GM18507 (cell line): Measurements from ENCODE around the gene CIAPIN1.
"Not testable (repeated sequence)": the region's sequence is repeated elsewhere in the genome, so short reads cannot be mapped to it uniquely, and the experiment has no call there.

Experiments used
- DNase-seq: peaks from one replicate; pipeline ENCODE4 v3.0.0; 2011; ENCODE audit warnings: low read depth; ENCODE audit not compliant: insufficient read length; ENCODE audit errors: extremely low spot score
- FAIRE-seq: peaks from 2 replicates; lab custom pipeline; 2011; peaks lifted over from hg19 to GRCh38; lab: Jason Lieb, UNC

The CIAPIN1 gene

DNA sequence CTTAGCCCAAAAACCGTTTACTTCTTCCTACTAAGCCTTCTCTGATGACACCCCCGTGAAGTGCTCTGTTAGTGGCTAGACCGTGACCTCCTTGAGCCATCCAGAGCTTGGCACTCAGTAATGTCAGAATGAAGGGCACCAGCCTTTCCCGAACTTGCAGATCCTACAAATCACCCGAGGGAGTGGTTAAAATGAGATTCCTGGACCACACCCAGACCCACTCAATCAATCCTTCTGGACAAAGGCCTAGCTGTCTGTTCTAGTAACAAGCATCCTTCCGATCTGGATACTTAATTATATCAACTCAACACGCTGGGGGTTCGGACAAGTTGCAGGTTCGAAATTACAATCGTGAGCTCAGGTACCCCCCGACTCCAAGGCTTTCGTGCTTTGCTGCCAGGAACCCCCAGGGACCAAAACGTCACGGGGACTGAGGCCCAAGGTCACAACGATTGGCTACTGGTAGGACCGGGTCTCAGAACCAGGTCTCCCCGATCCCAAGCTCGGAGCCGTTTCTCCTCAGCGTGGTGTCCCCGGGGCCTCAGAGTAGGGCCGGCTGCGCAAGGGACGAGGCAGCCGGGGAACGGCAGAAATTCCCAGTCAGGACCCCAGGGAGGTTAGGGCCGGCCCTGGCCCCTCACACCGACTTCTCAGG, 527 bp downstream of the CIAPIN1 start:
- DNase-seq (no peak), FAIRE-seq (peak; percentile 63)

DNA sequence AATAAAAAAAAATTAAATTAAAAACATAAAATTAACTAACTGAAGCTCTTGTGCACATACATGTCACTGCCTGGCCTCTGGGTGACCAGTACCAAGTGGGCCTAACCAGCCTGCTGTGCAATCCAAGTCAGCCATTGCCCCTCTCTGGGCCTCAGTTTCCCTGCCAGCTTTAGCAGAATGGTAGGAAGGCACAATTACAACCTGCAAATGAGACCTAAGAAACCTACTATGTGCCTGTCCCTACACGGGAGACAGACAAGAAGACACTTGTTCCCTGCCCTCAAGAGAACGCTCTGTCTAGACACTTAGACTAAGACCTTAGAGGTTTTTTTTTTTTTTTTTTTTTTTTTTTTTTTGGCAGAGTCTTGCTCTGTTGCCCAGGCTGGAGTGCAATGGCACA, 1.7 kb downstream of the CIAPIN1 start:
- FAIRE-seq, result no peak

GRCh38 chr16:57444711-57445110, 2.5 kb downstream of the CIAPIN1 start:
- no peak for FAIRE-seq
- DNase-seq, result no peak

More for the DNA sequence above, 1.7 kb downstream of the CIAPIN1 start:
- DNase-seq, result no peak

DNA sequence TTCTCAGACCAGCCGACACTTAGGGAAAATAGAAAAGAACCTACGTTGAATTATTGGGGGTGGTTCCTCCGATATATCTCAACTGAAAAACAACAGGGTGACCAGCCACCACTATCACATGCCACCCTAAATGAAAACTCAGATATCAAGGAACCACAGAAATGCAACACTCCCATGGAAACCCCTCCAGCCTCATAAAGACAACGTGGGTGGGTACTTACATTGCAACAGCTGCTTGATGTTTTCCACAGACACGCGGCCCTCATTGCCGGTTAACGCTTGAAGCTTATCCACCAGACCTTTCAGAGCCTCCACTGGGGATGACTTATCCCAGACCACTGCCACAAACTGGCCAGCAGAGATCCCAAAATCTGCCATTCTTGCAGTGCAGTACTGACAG, 6.6 kb downstream of the CIAPIN1 start:
- not testable (repeated sequence) for DNase-seq, FAIRE-seq

GRCh38 chr16:57439947-57440346, 7.2 kb downstream of the CIAPIN1 start:
- DNase-seq, FAIRE-seq: not testable (repeated sequence)

DNA sequence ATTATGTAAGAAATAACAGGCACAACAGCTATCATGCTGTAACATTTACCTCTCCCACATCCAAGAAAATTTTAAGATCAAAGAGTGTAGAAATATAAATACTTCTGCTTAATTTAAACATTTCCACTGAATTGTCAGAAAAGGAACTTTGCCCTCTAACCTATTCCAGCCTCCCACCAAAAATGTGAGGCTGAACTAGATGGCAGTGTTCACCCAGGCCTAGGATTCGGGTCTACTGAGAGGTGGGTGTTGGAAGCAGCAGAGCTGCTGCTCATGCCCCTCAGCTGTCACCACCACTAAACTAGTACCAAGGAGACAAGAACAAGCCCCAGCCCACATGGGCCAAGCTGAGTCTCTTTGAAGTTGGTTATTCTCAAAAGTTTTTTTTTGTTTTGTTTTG, 11.3 kb downstream of the CIAPIN1 start:
- FAIRE-seq (no peak), DNase-seq (no peak)

- no peak for DNase-seq
- FAIRE-seq, result no peak
Observed at GRCh38 chr16:57434003-57434402, 13.2 kb downstream of the CIAPIN1 start.

GRCh38 chr16:57432989-57433388, 14.2 kb downstream of the CIAPIN1 start:
- DNase-seq, result no peak
- FAIRE-seq, result no peak

DNA sequence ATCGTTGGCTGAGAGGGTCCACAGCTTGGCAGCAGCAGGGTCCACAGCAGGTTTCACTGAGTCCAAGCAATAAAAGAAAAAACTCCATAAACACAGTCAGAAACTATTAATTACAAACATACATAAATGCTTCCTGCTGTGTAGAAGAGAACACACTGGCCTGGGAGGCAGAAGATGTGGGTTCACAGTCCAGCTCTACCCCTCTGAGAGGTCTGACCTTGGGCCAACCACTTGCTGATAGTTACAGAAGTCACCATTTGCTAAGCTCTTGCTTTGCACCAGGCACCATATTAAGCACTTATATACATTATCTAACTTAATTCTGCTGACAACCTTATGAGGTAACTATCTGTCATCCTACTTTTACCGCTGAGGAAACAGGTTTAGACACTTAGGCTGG, 14.7 kb downstream of the CIAPIN1 start:
- FAIRE-seq (no peak), DNase-seq (no peak)

GRCh38 chr16:57430955-57431354, 16.2 kb downstream of the CIAPIN1 start:
- DNase-seq (no peak), FAIRE-seq (no peak)

- no peak for FAIRE-seq
Observed at GRCh38 chr16:57427824-57428223, 19.4 kb downstream of the CIAPIN1 start.

DNA sequence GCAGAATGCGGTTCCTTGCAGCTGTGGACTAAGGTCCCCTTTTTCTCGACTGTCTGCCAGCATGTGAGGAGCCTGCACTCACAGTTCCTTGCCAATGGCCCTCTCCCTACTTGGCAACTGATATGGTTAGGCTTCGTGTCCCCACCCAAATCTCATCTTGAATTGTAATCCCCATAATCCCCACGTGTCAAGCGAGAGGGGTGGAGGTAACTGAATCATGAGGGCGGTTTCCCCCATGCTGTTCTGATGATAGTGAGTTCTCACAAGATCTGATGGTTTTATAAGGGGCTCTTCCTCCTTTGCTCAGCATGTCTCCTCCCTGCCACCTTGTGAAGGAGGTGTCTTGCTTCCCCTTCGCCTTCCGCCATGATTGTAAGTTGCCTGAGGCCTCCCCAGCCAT, 19.9 kb downstream of the CIAPIN1 start:
- DNase-seq (no peak), FAIRE-seq (no peak)

More at GRCh38 chr16:57427824-57428223, 19.4 kb downstream of the CIAPIN1 start:
- DNase-seq, result no peak

DNA sequence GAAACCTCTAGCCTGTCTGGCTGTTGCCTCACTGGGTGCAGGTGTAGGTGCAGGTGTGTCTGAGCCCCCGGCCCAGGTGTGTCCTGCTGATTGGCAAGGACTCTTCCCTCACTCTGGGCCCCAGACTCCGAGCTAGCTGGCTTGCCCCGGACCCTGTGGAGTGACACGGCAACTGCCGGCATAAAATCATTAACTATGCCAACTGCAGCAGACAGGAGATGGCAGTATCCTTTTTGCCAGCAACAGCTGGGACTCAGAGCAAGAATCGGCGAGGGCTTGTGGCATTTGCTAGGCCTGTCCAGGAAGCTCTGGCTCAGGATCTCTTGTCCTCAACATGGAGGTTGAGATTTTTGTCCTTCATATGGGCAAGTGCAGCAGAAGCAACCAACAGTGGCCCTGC, 20.8 kb downstream of the CIAPIN1 start:
- FAIRE-seq (no peak), DNase-seq (no peak)

GRCh38 chr16:57424583-57424982, 22.6 kb downstream of the CIAPIN1 start:
- no peak for FAIRE-seq

GRCh38 chr16:57423152-57423551, 24.0 kb downstream of the CIAPIN1 start:
- DNase-seq (no peak), FAIRE-seq (no peak)

More at GRCh38 chr16:57424583-57424982, 22.6 kb downstream of the CIAPIN1 start:
- no peak for DNase-seq

- FAIRE-seq, result no peak
- no peak for DNase-seq
Observed at GRCh38 chr16:57422026-57422944, 24.9 kb downstream of the CIAPIN1 start.

- FAIRE-seq (no peak), DNase-seq (no peak)
Observed at GRCh38 chr16:57419506-57419905, 27.7 kb downstream of the CIAPIN1 start.

- DNase-seq (no peak), FAIRE-seq (no peak)
Observed at GRCh38 chr16:57416084-57416483, 31.1 kb downstream of the CIAPIN1 start.

DNA sequence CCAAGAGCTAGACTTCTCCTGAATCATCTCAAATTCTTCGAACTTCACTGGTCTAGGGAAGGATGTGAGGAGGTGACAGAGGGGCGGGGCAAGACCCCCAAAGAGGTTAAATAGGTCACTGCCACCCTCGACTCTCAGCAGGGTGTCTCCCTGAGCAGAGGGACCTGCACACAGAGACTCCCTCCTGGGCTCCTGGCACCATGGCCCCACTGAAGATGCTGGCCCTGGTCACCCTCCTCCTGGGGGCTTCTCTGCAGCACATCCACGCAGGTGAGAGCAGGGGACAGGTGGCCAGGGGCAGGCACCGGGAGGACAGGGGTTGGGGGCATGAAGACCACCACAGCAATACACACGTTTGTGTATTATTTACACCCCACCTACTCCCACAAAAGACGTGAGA, 33.5 kb downstream of the CIAPIN1 start:
- FAIRE-seq (no peak), DNase-seq (no peak)

- DNase-seq (peak; percentile 50), FAIRE-seq (peak; percentile 80)
Observed at GRCh38 chr16:57413301-57413730, 33.9 kb downstream of the CIAPIN1 start.

DNA sequence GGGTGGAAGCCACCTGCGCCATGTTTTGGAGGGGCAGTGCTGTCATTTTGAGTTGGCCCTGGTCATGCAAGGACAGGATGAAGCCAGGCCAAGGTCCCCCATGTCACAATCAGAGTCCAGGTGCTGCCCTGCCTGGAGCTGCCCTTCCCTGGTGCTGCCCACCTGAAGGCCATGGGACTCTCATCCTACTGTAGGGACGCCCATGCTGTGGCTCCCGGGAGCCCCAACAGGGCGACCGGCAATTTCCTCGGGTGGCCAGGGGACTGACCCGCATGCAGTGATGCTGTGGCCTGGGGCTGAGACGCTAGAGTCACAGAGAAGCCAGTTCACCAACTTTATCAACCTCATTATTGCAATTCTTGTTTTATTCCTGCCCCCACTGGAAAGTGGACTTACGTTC, 34.6 kb downstream of the CIAPIN1 start:
- DNase-seq, result no peak
- FAIRE-seq, result no peak
